HCT116 (cell line): Measurements from ENCODE around the gene CCDC183. TPM values are rescaled to one million over a fixed set of nuclear protein-coding genes. Genes with fewer than 3 reads are reported as not detected.

Experiments used
- ATAC-seq: fragments of 200-7000 bp; cut with Tn5 transposase; 2 replicates; pipeline ENCODE4 v1.9.1; 2020; ENCODE audit warnings: mild to moderate bottlenecking, moderate library complexity
- BruUV-seq: library from RNA; stranded (reverse); fragments of 400-500 nt; replicated peaks from 2 replicates; lab custom pipeline; 2021; lab: Mats Ljungman, UMichigan
- CTCF ChIA-PET: fragments of 300-600 bp; sonication (Branson Sonifier 250); formaldehyde crosslinking; loops from one replicate; lab custom pipeline; 2021; ENCODE audit warnings: antibody characterized with exemption; lab: Charles Lee
- POLR2A ChIA-PET: fragments of 300-600, 350-600 bp; sonication (Branson Sonifier 250); formaldehyde crosslinking; loops from one replicate; lab custom pipeline; 2021; ENCODE audit warnings: antibody characterized with exemption; lab: Charles Lee
- RAD21 ChIA-PET, 2 experiments: fragments of 300-600 bp; sonication (Branson Sonifier 250); formaldehyde crosslinking; loops; one replicate each; lab custom pipeline; 2023; ENCODE audit warnings: low total read pairs in 2 of 2; ENCODE audit not compliant: uncharacterized antibody in 2 of 2, unreplicated experiment in 2 of 2, low non-redundant PET in 1 of 2; lab: Charles Lee
- DNase-seq: peaks from one replicate; pipeline ENCODE4 v3.0.0-alpha.2; 2010; ENCODE audit warnings: low read depth, low spot score
- H2AFZ ChIP-seq: fragments of 200-600 bp; shearing (Covaris generic), sonication (generic); 2 replicates; pipeline ENCODE4 v1.6.1; 2017; ENCODE audit warnings: low read depth, mixed run types, mixed read lengths, antibody characterized with exemption, low read length; ENCODE audit not compliant: poor library complexity, severe bottlenecking
- H3K27ac ChIP-seq: 2 replicates; pipeline ENCODE4 v1.5.1; 2012; ENCODE audit warnings: low read depth, low read length
- H3K27me3 ChIP-seq: fragments of 200-600 bp; sonication (generic); 2 replicates; pipeline ENCODE4 v1.6.1; 2016; ENCODE audit warnings: mixed run types, low read length, mixed read lengths; ENCODE audit not compliant: insufficient read depth
- H3K36me3 ChIP-seq, 2 experiments: fragments of 200-500 bp in 1 of 2; fragments of 200-600 bp in 1 of 2; sonication (Bioruptor generic) in 1 of 2; sonication (generic) in 1 of 2; 2 replicates each; pipeline versions ENCODE4 v1.5.1 to v1.6.1; 2014 to 2016; ENCODE audit warnings: low read length in 2 of 2, inconsistent platforms in 1 of 2, mixed read lengths in 1 of 2, mixed run types in 1 of 2; ENCODE audit not compliant: insufficient read depth in 2 of 2, control insufficient read depth in 1 of 2
- H3K4me1 ChIP-seq, 2 experiments: fragments of 200-600 bp in 1 of 2; sonication (generic) in 1 of 2; 2 replicates each; pipeline versions ENCODE4 v1.5.1 to v1.6.1; 2012 to 2017; ENCODE audit warnings: low read length in 2 of 2, inconsistent platforms in 1 of 2, mild to moderate bottlenecking in 1 of 2, mixed read lengths in 1 of 2, mixed run types in 1 of 2, moderate library complexity in 1 of 2; ENCODE audit not compliant: insufficient read depth in 2 of 2, control insufficient read depth in 1 of 2
- H3K4me2 ChIP-seq: fragments of 200-600 bp; sonication (generic); 2 replicates; pipeline ENCODE4 v1.6.1; 2017; ENCODE audit warnings: mixed run types, low read length, mixed read lengths
- H3K4me3 ChIP-seq, 2 experiments: fragments of 200-600 bp in 1 of 2; sonication (generic) in 1 of 2; replicated peaks in 1 of 2; 2 replicates each; pipeline ENCODE4 v1.5.1; 2011 to 2016; ENCODE audit warnings: low read length in 2 of 2, control low read depth in 1 of 2, low read depth in 1 of 2, mild to moderate bottlenecking in 1 of 2, mixed read lengths in 1 of 2, mixed run types in 1 of 2
- H3K79me2 ChIP-seq: fragments of 200-600 bp; sonication (generic); 2 replicates; pipeline ENCODE4 v1.6.1; 2017; ENCODE audit warnings: mild to moderate bottlenecking, mixed run types, low read length, moderate library complexity, mixed read lengths; ENCODE audit not compliant: insufficient read depth
- H3K9ac ChIP-seq: fragments of 200-600 bp; sonication (generic); 2 replicates; pipeline ENCODE4 v1.6.1; 2016; ENCODE audit warnings: low read length, mixed read lengths
- H3K9me2 ChIP-seq: fragments of 200-600 bp; sonication (generic), shearing (Covaris generic); 2 replicates; pipeline ENCODE4 v1.6.1; 2017; ENCODE audit warnings: mixed run types, mild to moderate bottlenecking, moderate library complexity; ENCODE audit not compliant: insufficient read depth
- H3K9me3 ChIP-seq, 2 experiments: fragments of 200-500 bp in 1 of 2; fragments of 200-600 bp in 1 of 2; sonication (Bioruptor generic) in 1 of 2; sonication (generic) in 1 of 2; 2 replicates each; pipeline ENCODE4 v1.6.1; 2014 to 2017; ENCODE audit warnings: low read length in 2 of 2, mixed read lengths in 2 of 2, inconsistent platforms in 1 of 2, low read depth in 1 of 2, mild to moderate bottlenecking in 1 of 2, mixed run types in 1 of 2, moderate library complexity in 1 of 2; ENCODE audit not compliant: control insufficient read depth in 1 of 2, insufficient read depth in 1 of 2
- H4K20me1 ChIP-seq: fragments of 200-600 bp; sonication (generic), shearing (Covaris generic); 2 replicates; pipeline ENCODE4 v1.6.1; 2017; ENCODE audit warnings: mixed run types, mild to moderate bottlenecking, moderate library complexity; ENCODE audit not compliant: insufficient read depth
- CBX3 ChIP-seq: IDR thresholded peaks from 2 replicates; pipeline ENCODE4 v1.6.1; 2012; ENCODE audit warnings: low read depth
- EGR1 ChIP-seq: IDR thresholded peaks from 2 replicates; pipeline ENCODE4 v1.6.1; 2012; ENCODE audit warnings: low read depth
- EZH2 ChIP-seq: fragments of 200-600 bp; sonication (generic); IDR thresholded peaks from 2 replicates; pipeline ENCODE4 v1.6.1; 2017; ENCODE audit warnings: antibody characterized with exemption, mixed run types
- EZH2phosphoT487 ChIP-seq: fragments of 200-600 bp; IDR thresholded peaks from 2 replicates; pipeline ENCODE4 v1.6.1; 2018; ENCODE audit warnings: antibody characterized with exemption, borderline replicate concordance
- JUND ChIP-seq: IDR thresholded peaks from 2 replicates; pipeline ENCODE4 v1.6.1; 2012
- POLR2A ChIP-seq: IDR thresholded peaks from 2 replicates; pipeline ENCODE4 v1.7.0; 2011; ENCODE audit warnings: borderline replicate concordance; ENCODE audit not compliant: insufficient read depth, insufficient read length; ENCODE audit errors: extremely low read depth
- POLR2AphosphoS5 ChIP-seq: IDR thresholded peaks from 2 replicates; pipeline ENCODE4 v1.6.1; 2011; ENCODE audit warnings: mild to moderate bottlenecking, low read depth, low read length, moderate library complexity
- RAD21 ChIP-seq: IDR thresholded peaks from 2 replicates; pipeline ENCODE4 v1.6.1; 2012; ENCODE audit warnings: low read depth, mild to moderate bottlenecking
- SIN3A ChIP-seq: IDR thresholded peaks from 2 replicates; pipeline ENCODE4 v1.6.1; 2012; ENCODE audit warnings: low read depth
- SP1 ChIP-seq: IDR thresholded peaks from 2 replicates; pipeline ENCODE4 v1.6.1; 2012; ENCODE audit warnings: low read depth
- SRF ChIP-seq: IDR thresholded peaks from 2 replicates; pipeline ENCODE4 v1.6.1; 2012; ENCODE audit warnings: low read depth
- YY1 ChIP-seq: IDR thresholded peaks from 2 replicates; pipeline ENCODE4 v1.6.1; 2011; ENCODE audit warnings: low read length, low read depth, moderate library complexity, mild to moderate bottlenecking; ENCODE audit not compliant: insufficient replicate concordance; ENCODE audit errors: extremely low read depth
- ZFX ChIP-seq: fragments of 450-650 bp; IDR thresholded peaks from 2 replicates; pipeline ENCODE4 v1.6.1; 2017
- intact Hi-C: fragments of 100-400 bp; cut with micrococcal nuclease; formaldehyde crosslinking; loops from 2 replicates; pipeline ENCODE4 v1.10.0; 2022
- total RNA-seq: library from RNA; stranded (reverse); gene quantifications from one replicate; pipeline ENCODE4 v1.2.1, GENCODE V29; 2021; ENCODE audit not compliant: unreplicated experiment
- TF ChIP-seq, protein P1 (sequence below), 3 experiments: fragments of 200-600 bp in 1 of 3; sonication (generic) in 1 of 3; IDR thresholded peaks in 2 of 3; conservative IDR thresholded peaks in 1 of 3; 2 replicates each; pipeline ENCODE4 v1.5.1; 2012 to 2017; ENCODE audit warnings: low read depth in 2 of 3, low read length in 2 of 3, antibody characterized with exemption in 1 of 3, borderline replicate concordance in 1 of 3, control low read depth in 1 of 3, mild to moderate bottlenecking in 1 of 3, mixed read lengths in 1 of 3, mixed run types in 1 of 3, moderate library complexity in 1 of 3; ENCODE audit not compliant: insufficient read depth in 1 of 3
- TF ChIP-seq, protein P2 (sequence below): IDR thresholded peaks from 2 replicates; pipeline ENCODE4 v1.6.1; 2011; ENCODE audit warnings: mild to moderate bottlenecking, low read length, moderate library complexity; ENCODE audit not compliant: insufficient replicate concordance; ENCODE audit errors: extremely low read depth
- TF ChIP-seq, protein P3 (sequence below): IDR thresholded peaks from 2 replicates; pipeline ENCODE4 v1.6.1; 2012
- TF ChIP-seq, protein P4 (sequence below): IDR thresholded peaks from 2 replicates; pipeline ENCODE4 v1.6.1; 2012
- TF ChIP-seq, protein P5 (sequence below): IDR thresholded peaks from 2 replicates; pipeline ENCODE4 v1.6.1; 2012; ENCODE audit warnings: low read depth

CCDC183 gene
- total RNA-seq, 1 experiment from 2014 or later: 2.8 TPM

DNA sequence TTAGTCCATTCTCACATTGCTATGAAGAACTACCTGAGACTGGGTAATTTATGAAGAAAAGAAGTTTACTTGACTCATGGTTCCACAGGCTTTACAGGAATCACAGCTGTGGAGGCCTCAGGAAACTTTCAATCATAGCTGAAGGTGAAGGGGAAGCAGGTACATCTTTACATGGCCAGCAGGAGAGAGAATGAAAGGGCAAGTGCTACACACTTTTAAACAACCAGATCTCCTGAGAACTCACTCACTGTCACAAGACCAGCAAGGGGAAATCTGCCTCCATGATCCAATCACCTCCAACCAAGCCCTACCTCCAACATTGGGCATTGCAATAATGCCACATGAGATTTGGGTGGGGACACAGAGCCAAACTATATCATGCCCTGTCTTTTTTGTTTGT is 44.3 kb upstream of the CCDC183 start (continued):
- TF ChIP-seq YY1 (no peak), EZH2 (no peak), SRF (no peak)

DNA sequence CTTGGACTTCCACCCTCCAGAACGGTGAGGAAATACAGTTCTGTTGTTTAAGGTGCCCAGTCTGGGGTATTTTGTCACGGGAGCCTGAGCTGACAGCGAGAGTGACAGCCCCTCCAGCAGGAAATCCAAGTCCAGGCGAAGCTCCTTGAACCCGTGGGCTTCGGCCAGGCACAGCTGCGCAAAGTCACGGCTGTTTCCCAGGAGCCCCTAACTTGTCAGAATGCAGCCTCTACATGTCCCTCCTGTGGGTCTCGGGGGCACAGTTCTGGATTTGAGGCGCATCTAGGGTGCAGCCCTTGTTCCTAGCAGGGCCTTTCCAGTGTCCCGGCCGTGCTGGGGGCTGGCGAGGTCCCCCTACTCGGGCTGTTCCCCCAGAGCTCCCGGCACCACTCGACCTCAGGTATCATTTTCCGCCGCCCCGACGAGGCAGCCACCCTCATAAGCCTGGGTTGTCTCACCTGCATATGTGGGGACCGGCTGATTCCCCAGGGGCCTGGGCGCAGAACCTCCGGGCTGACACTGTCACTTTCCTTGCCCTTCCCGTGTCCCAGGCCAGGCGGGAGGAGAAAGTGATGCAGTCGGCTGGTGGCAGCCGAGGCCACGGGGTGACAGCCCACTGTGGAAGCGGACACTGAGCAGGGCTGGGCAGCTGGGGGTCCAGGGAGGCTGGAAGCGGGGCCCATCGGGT is 42.6 kb upstream of the CCDC183 start:
- Histone ChIP-seq H4K20me1 (no peaks in the 10 kb centered on the region), H3K4me2 (no peak overlapping the region), H3K36me3 (no peaks in the 10 kb centered on the region), H3K27ac (no peak overlapping the region), H3K9me2 (no peaks in the 10 kb centered on the region), H3K9ac (no peak overlapping the region), H3K4me3 (no peak overlapping the region), H2AFZ (no peak overlapping the region), H3K79me2 (no peaks in the 10 kb centered on the region), H3K9me3 (peaks cover 4 to 22% of the 10 kb centered on the region in 2 experiments; a peak in 3 of 4 replicates), H3K4me1 (no peaks in the 10 kb centered on the region), H3K27me3 (no peaks in the 10 kb centered on the region)
- ATAC-seq (no peak), DNase-seq (no peak)
- ChIA-PET POLR2A (no interaction called here), RAD21 (no interaction called here), CTCF (no interaction called here)
- TF ChIP-seq EGR1 (no peak), POLR2A (no peak), CBX3 (no peak), SP1 (no peak), EZH2phosphoT487 (no peak), ZFX (no peak), RAD21 (no peak), POLR2AphosphoS5 (no peak), YY1 (no peak), EZH2 (no peak), JUND (no peak), SIN3A (no peak)
- TF ChIP-seq, protein P1, sequence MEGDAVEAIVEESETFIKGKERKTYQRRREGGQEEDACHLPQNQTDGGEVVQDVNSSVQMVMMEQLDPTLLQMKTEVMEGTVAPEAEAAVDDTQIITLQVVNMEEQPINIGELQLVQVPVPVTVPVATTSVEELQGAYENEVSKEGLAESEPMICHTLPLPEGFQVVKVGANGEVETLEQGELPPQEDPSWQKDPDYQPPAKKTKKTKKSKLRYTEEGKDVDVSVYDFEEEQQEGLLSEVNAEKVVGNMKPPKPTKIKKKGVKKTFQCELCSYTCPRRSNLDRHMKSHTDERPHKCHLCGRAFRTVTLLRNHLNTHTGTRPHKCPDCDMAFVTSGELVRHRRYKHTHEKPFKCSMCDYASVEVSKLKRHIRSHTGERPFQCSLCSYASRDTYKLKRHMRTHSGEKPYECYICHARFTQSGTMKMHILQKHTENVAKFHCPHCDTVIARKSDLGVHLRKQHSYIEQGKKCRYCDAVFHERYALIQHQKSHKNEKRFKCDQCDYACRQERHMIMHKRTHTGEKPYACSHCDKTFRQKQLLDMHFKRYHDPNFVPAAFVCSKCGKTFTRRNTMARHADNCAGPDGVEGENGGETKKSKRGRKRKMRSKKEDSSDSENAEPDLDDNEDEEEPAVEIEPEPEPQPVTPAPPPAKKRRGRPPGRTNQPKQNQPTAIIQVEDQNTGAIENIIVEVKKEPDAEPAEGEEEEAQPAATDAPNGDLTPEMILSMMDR (IDR thresholded peaks at IDR 0.05 in 2 of 3, conservative IDR thresholded peaks at IDR 0.05 in 1 of 3; ENCODE audit: borderline replicate concordance in 1 of 3, insufficient read depth in 1 of 3, low read depth in 2 of 3, low read length in 2 of 3): no peak
- TF ChIP-seq, protein P2, sequence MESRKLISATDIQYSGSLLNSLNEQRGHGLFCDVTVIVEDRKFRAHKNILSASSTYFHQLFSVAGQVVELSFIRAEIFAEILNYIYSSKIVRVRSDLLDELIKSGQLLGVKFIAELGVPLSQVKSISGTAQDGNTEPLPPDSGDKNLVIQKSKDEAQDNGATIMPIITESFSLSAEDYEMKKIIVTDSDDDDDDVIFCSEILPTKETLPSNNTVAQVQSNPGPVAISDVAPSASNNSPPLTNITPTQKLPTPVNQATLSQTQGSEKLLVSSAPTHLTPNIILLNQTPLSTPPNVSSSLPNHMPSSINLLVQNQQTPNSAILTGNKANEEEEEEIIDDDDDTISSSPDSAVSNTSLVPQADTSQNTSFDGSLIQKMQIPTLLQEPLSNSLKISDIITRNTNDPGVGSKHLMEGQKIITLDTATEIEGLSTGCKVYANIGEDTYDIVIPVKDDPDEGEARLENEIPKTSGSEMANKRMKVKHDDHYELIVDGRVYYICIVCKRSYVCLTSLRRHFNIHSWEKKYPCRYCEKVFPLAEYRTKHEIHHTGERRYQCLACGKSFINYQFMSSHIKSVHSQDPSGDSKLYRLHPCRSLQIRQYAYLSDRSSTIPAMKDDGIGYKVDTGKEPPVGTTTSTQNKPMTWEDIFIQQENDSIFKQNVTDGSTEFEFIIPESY: no peak
- TF ChIP-seq, protein P3, sequence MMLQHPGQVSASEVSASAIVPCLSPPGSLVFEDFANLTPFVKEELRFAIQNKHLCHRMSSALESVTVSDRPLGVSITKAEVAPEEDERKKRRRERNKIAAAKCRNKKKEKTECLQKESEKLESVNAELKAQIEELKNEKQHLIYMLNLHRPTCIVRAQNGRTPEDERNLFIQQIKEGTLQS: no peak
- TF ChIP-seq, protein P4, sequence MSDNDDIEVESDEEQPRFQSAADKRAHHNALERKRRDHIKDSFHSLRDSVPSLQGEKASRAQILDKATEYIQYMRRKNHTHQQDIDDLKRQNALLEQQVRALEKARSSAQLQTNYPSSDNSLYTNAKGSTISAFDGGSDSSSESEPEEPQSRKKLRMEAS: no peak
- TF ChIP-seq, protein P5, sequence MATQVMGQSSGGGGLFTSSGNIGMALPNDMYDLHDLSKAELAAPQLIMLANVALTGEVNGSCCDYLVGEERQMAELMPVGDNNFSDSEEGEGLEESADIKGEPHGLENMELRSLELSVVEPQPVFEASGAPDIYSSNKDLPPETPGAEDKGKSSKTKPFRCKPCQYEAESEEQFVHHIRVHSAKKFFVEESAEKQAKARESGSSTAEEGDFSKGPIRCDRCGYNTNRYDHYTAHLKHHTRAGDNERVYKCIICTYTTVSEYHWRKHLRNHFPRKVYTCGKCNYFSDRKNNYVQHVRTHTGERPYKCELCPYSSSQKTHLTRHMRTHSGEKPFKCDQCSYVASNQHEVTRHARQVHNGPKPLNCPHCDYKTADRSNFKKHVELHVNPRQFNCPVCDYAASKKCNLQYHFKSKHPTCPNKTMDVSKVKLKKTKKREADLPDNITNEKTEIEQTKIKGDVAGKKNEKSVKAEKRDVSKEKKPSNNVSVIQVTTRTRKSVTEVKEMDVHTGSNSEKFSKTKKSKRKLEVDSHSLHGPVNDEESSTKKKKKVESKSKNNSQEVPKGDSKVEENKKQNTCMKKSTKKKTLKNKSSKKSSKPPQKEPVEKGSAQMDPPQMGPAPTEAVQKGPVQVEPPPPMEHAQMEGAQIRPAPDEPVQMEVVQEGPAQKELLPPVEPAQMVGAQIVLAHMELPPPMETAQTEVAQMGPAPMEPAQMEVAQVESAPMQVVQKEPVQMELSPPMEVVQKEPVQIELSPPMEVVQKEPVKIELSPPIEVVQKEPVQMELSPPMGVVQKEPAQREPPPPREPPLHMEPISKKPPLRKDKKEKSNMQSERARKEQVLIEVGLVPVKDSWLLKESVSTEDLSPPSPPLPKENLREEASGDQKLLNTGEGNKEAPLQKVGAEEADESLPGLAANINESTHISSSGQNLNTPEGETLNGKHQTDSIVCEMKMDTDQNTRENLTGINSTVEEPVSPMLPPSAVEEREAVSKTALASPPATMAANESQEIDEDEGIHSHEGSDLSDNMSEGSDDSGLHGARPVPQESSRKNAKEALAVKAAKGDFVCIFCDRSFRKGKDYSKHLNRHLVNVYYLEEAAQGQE: no peak
- no TSS peak for BruUV-seq
- intact Hi-C loops: no loop called here
